Chondrocyte (in vitro differentiated cells): ENCODE measurements around the gene CACHD1. TPM values are rescaled to one million over a fixed set of nuclear protein-coding genes. Genes with fewer than 3 reads are reported as not detected.

Source experiments
- DNase-seq: peaks from one replicate; pipeline ENCODE4 v3.0.0; 2021; ENCODE audit warnings: mixed read lengths, low spot score
- H3K27ac Mint-ChIP-seq: one replicate; pipeline ENCODE4 v1.8.0; 2021; ENCODE audit warnings: mild to moderate bottlenecking, moderate library complexity, mixed read lengths; ENCODE audit not compliant: unreplicated experiment
- H3K27me3 Mint-ChIP-seq: 2 replicates; pipeline ENCODE4 v1.8.0; 2021; ENCODE audit warnings: low read depth, mixed read lengths
- H3K36me3 Mint-ChIP-seq: 2 replicates; pipeline ENCODE4 v1.8.0; 2021; ENCODE audit warnings: low read depth, mixed read lengths
- H3K4me1 Mint-ChIP-seq: 2 replicates; pipeline ENCODE4 v1.8.0; 2021; ENCODE audit warnings: low read depth, mild to moderate bottlenecking, mixed read lengths
- H3K4me3 Mint-ChIP-seq: one replicate; pipeline ENCODE4 v1.8.0; 2021; ENCODE audit warnings: mild to moderate bottlenecking, moderate library complexity, mixed read lengths; ENCODE audit not compliant: unreplicated experiment
- H3K9me3 Mint-ChIP-seq: 2 replicates; pipeline ENCODE4 v1.8.0; 2021; ENCODE audit warnings: low read depth, mixed read lengths
- CTCF ChIP-seq: fragments of 200-600 bp; sonication (generic); IDR thresholded peaks from 2 replicates; pipeline ENCODE4 v1.5.0; 2021; ENCODE audit warnings: antibody characterized with exemption, mild to moderate bottlenecking, moderate library complexity
- total RNA-seq: library from RNA; stranded (reverse); gene quantifications from 3 replicates; pipeline ENCODE4 v1.2.1, GENCODE V29; 2021

CACHD1 gene
- total RNA-seq, 1 donor from 2014 or later: 10.5 TPM

DNA sequence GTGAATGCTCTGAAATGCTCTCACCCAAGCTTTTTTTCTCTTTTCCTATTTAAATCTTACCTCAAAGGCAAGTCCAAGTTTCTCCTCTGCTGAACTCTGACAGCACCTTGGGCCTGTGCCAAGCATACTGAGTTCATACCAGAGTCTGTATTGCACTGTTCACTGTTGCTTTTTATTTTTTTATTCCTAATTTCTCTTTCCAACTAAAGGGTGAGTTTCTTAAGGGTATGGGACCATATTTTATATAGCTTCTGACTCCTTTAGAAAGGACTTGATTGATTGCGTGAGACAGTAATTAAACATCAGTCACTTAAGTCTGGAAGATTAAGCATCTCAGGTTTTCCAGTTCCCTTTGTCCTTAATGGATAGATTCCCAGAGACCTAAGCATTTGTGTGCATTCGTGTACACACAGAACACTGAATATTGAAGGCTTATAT is 69.9 kb downstream of the CACHD1 start:
- no peaks in the 10 kb centered on the region for H3K27me3 Mint-ChIP-seq
- peaks cover 59% of the 10 kb centered on the region for H3K4me1 Mint-ChIP-seq
- no peak for DNase-seq
- no peak overlapping the region for H3K4me3 Mint-ChIP-seq
- no peak for TF ChIP-seq CTCF
- peak overlapping the region; percentile 64 for H3K27ac Mint-ChIP-seq
- no peaks in the 10 kb centered on the region for H3K36me3 Mint-ChIP-seq
- no peaks in the 10 kb centered on the region for H3K9me3 Mint-ChIP-seq

GRCh38 chr1:64540265-64540791 is 70.4 kb downstream of the CACHD1 start:
- DNase-seq: no peak
- TF ChIP-seq CTCF: no peak
- Mint-ChIP-seq H3K27ac (peak overlapping the region; percentile 82), H3K36me3 (no peaks in the 10 kb centered on the region), H3K9me3 (no peaks in the 10 kb centered on the region), H3K4me3 (peak overlapping the region; percentile 32), H3K4me1 (peaks cover 63% of the 10 kb centered on the region), H3K27me3 (no peaks in the 10 kb centered on the region)

- no peak for TF ChIP-seq CTCF
- no peak for DNase-seq
- Mint-ChIP-seq H3K4me1 (peaks cover 59% of the 10 kb centered on the region), H3K9me3 (no peaks in the 10 kb centered on the region), H3K27ac (no peak overlapping the region), H3K4me3 (no peak overlapping the region), H3K36me3 (no peaks in the 10 kb centered on the region), H3K27me3 (no peaks in the 10 kb centered on the region)
Observed at GRCh38 chr1:64542118-64542517, 72.2 kb downstream of the CACHD1 start.

DNA sequence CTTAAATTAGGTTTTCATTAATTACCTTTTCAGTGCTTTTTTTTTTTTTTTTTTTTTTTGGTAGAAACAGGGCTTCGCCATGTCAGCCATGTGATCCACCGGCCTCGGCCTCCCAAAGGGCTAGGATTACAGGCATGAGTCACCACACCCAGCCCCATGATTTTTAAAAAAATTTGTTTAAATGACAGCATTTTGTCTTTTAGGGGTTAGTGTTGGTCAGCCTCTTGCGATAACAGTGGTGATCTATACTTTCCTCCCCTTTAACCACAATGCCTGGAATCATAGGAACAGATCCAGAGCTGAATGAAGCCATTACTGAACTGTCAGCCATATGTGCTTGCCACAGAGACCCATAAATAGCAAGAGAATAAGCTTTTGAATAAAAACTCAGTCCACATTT is 73.9 kb downstream of the CACHD1 start:
- Mint-ChIP-seq H3K27ac (no peak overlapping the region), H3K4me3 (no peak overlapping the region), H3K27me3 (no peaks in the 10 kb centered on the region), H3K9me3 (no peaks in the 10 kb centered on the region), H3K36me3 (no peaks in the 10 kb centered on the region), H3K4me1 (peaks cover 53% of the 10 kb centered on the region)
- TF ChIP-seq CTCF: no peak
- no peak for DNase-seq

DNA sequence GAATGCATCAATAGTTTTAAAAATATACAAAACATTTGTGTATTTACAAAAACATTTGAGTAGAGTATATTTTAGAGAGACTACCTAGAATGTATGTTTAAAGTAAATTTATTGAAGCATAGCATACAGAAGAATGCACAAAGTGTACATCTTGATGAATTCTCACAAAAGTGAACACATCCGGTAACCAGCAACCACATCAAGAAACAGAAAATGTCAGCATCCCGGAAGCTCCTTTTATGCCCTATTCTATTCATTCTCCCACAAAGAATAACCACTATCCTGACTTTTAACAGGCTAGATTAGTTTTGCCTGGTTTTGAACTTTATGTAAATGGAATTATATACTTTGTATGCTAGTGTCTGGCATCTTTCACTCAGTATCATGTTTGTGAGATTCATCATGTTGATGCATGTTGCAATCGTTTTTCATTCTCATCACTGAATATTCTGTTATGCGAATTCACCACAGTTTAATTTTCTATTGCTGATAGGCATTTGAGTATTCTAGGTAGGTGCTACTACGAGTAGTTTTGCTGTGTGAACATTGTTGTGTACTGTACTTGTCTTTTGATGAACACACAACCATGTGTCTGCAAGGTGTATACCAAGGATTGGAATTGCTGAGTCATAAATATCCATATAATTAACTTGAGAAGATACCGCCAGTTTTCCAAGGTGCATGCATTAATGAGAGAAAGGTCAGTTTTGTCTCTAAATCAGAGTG is 75.4 kb downstream of the CACHD1 start:
- Mint-ChIP-seq H3K4me1 (peaks cover 47% of the 10 kb centered on the region), H3K9me3 (no peaks in the 10 kb centered on the region), H3K4me3 (no peak overlapping the region), H3K36me3 (no peaks in the 10 kb centered on the region), H3K27me3 (no peaks in the 10 kb centered on the region), H3K27ac (no peak overlapping the region)
- no peak for DNase-seq
- no peak for TF ChIP-seq CTCF
